CD4-positive, alpha-beta T cell (primary cell): ENCODE results near the gene OTOP2. TPM values are rescaled to one million over a fixed set of nuclear protein-coding genes. Genes with fewer than 3 reads are reported as not detected.

Source experiments
- ATAC-seq: fragments of 200-7000 bp; cut with Tn5 transposase; one replicate; pipeline ENCODE4 v1.10.0; 2022; ENCODE audit warnings: mild to moderate bottlenecking; ENCODE audit not compliant: poor library complexity
- CTCF ChIA-PET: fragments of 350-600 bp; sonication (Branson Sonifier 250); formaldehyde crosslinking; loops from one replicate; lab custom pipeline; 2021; ENCODE audit warnings: antibody characterized with exemption, inconsistent platforms; lab: Charles Lee
- POLR2A ChIA-PET: fragments of 350-600 bp; sonication (Branson Sonifier 250); formaldehyde crosslinking; loops from one replicate; lab custom pipeline; 2021; ENCODE audit warnings: antibody characterized with exemption, inconsistent platforms; lab: Charles Lee
- DNase-seq, 14 experiments: peaks; one replicate each; pipeline ENCODE4 v3.0.0-alpha.2; 2013 to 2020; ENCODE audit warnings: mixed read lengths in 2 of 14
- H3K27ac ChIP-seq, 2 donors: one replicate each; pipeline versions ENCODE4 v1.5.1 to v1.7.0; 2013; ENCODE audit warnings: low read length in 2 of 2, low read depth in 1 of 2, mild to moderate bottlenecking in 1 of 2
- H3K27me3 ChIP-seq, 2 experiments: 1 replicate in 1 of 2; 2 replicates in 1 of 2; pipeline versions ENCODE4 v1.6.1 to v1.7.0; 2013; ENCODE audit warnings: low read length in 2 of 2, control low read depth in 1 of 2, mild to moderate bottlenecking in 1 of 2, moderate library complexity in 1 of 2; ENCODE audit not compliant: insufficient read depth in 2 of 2, control insufficient read depth in 1 of 2
- H3K36me3 ChIP-seq: one replicate; pipeline ENCODE4 v1.6.1; 2013; ENCODE audit warnings: low read length, control low read depth; ENCODE audit not compliant: insufficient read depth
- H3K4me1 ChIP-seq: one replicate; pipeline ENCODE4 v1.6.1; 2013; ENCODE audit warnings: low read length, control low read depth; ENCODE audit not compliant: insufficient read depth
- H3K4me3 ChIP-seq: one replicate; pipeline ENCODE4 v1.5.1; 2013; ENCODE audit warnings: mild to moderate bottlenecking, low read length, moderate library complexity
- H3K9me3 ChIP-seq, 2 experiments: 1 replicate in 1 of 2; 2 replicates in 1 of 2; pipeline versions ENCODE4 v1.6.1 to v1.7.0; 2013; ENCODE audit warnings: low read length in 2 of 2, mild to moderate bottlenecking in 2 of 2, control low read depth in 1 of 2, moderate library complexity in 1 of 2; ENCODE audit not compliant: control insufficient read depth in 1 of 2, insufficient read depth in 1 of 2
- H3K27ac Mint-ChIP-seq: one replicate; pipeline ENCODE4 v1.8.0; 2020; ENCODE audit warnings: mixed read lengths
- H3K27me3 Mint-ChIP-seq: one replicate; pipeline ENCODE4 v1.8.0; 2021; ENCODE audit warnings: mixed read lengths
- H3K36me3 Mint-ChIP-seq: one replicate; pipeline ENCODE4 v1.8.0; 2021; ENCODE audit warnings: low read depth, mixed read lengths
- H3K4me1 Mint-ChIP-seq: one replicate; pipeline ENCODE4 v1.8.0; 2021; ENCODE audit warnings: low read depth, mixed read lengths
- H3K4me3 Mint-ChIP-seq: one replicate; pipeline ENCODE4 v1.8.0; 2020; ENCODE audit warnings: mild to moderate bottlenecking, mixed read lengths
- H3K9me3 Mint-ChIP-seq: one replicate; pipeline ENCODE4 v1.8.0; 2020; ENCODE audit warnings: mixed read lengths
- CTCF ChIP-seq: fragments of 200-600 bp; IDR thresholded peaks from one replicate; pipeline ENCODE4 v1.8.0; 2022; ENCODE audit warnings: antibody characterized with exemption, mild to moderate bottlenecking
- intact Hi-C, 2 experiments: fragments of 100-400 bp; cut with DNase I in 1 of 2; cut with micrococcal nuclease in 1 of 2; formaldehyde crosslinking; loops; one replicate each; pipeline versions ENCODE4 v1.15.1 to v1.9.0; 2023 to 2025; cut with DNase I, micrococcal nuclease
- total RNA-seq, 174 experiments: library from RNA in 2 of 174; stranded (reverse) in 2 of 174; gene quantifications; one replicate each; pipeline ENCODE4 v1.2.3 and lab custom pipeline; 2021 to 2026

The OTOP2 gene
- total RNA-seq, 2 experiments from 2014 or later: not detected

- DNase-seq (no peak), ATAC-seq (no peak)
- ChIA-PET POLR2A (no interaction called here), CTCF (interaction anchor here (2.1 kb wide), 1 partner anchor 36 kb away, joined by 8 read pairs; no protein-coding TSS in a partner anchor)
- Mint-ChIP-seq H3K4me1 (peaks cover 15% of the 10 kb centered on the region), H3K4me3 (peak overlapping the region; percentile 4), H3K9me3 (no peaks in the 10 kb centered on the region), H3K27ac (no peak overlapping the region), H3K27me3 (peaks cover 81% of the 10 kb centered on the region), H3K36me3 (no peaks in the 10 kb centered on the region)
- TF ChIP-seq CTCF: no peak
- intact Hi-C loops: no loop called here
- no peaks in the 10 kb centered on the region for H3K36me3 ChIP-seq
- peaks cover 25% of the 10 kb centered on the region for H3K4me1 ChIP-seq
- peaks cover 0 to 16% of the 10 kb centered on the region in 2 experiments for H3K9me3 ChIP-seq
- no peak overlapping the region for H3K4me3 ChIP-seq
- H3K27ac ChIP-seq: no peak overlapping the region
- H3K27me3 ChIP-seq: peaks cover 47 to 56% of the 10 kb centered on the region in 2 experiments
Measured at GRCh38 chr17:74925242-74925641, 1.2 kb downstream of the OTOP2 start.

GRCh38 chr17:74928786-74929185 lies 4.7 kb downstream of the OTOP2 start:
- Mint-ChIP-seq H3K36me3 (no peaks in the 10 kb centered on the region), H3K4me1 (peaks cover 8% of the 10 kb centered on the region), H3K27me3 (peaks cover 86% of the 10 kb centered on the region), H3K27ac (no peak overlapping the region), H3K9me3 (no peaks in the 10 kb centered on the region), H3K4me3 (no peak overlapping the region)
- intact Hi-C loops: no loop called here
- POLR2A ChIA-PET: no interaction called here
- Histone ChIP-seq H3K4me3 (no peak overlapping the region), H3K27ac (no peak overlapping the region), H3K9me3 (peaks cover 0 to 16% of the 10 kb centered on the region in 2 experiments), H3K27me3 (peaks cover 53 to 54% of the 10 kb centered on the region in 2 experiments), H3K4me1 (peaks cover 11% of the 10 kb centered on the region), H3K36me3 (no peaks in the 10 kb centered on the region)
- no peak for TF ChIP-seq CTCF
- ATAC-seq (no peak), DNase-seq (no peak)
- CTCF ChIA-PET: no interaction called here

- peaks cover 42 to 45% of the 10 kb centered on the region in 2 experiments for H3K27me3 ChIP-seq
- H3K4me1 Mint-ChIP-seq: no peaks in the 10 kb centered on the region
- intact Hi-C loops: loop anchor here in 1 of 2 experiments (10.0 kb wide), 1 partner anchor 506 kb away; no protein-coding TSS in a partner anchor
- peaks cover 80% of the 10 kb centered on the region for H3K27me3 Mint-ChIP-seq
- ChIA-PET POLR2A (no interaction called here), CTCF (no interaction called here)
- no peak overlapping the region for H3K4me3 Mint-ChIP-seq
- H3K9me3 Mint-ChIP-seq: no peaks in the 10 kb centered on the region
- no peak overlapping the region for H3K4me3 ChIP-seq
- no peaks in the 10 kb centered on the region for H3K36me3 ChIP-seq
- H3K9me3 ChIP-seq: peaks cover 0 to 10% of the 10 kb centered on the region in 2 experiments
- TF ChIP-seq CTCF: no peak
- H3K27ac ChIP-seq: no peak overlapping the region
- no peak overlapping the region for H3K27ac Mint-ChIP-seq
- peaks cover 2% of the 10 kb centered on the region for H3K4me1 ChIP-seq
- no peaks in the 10 kb centered on the region for H3K36me3 Mint-ChIP-seq
- ATAC-seq (no peak), DNase-seq (no peak)
Measured at GRCh38 chr17:74930535-74931036, 6.5 kb downstream of the OTOP2 start.
